HG03135 (cell line): ENCODE measurements around the gene WNT16.
A peak's percentile ranks its signal among the peaks of the same experiment; 100 is the strongest.

ENCODE experiments used
- ATAC-seq: cut with Tn5 transposase; IDR thresholded peaks from one replicate; pipeline ENCODE4 v1.9.1; 2021; ENCODE audit warnings: mild to moderate bottlenecking, moderate library complexity; ENCODE audit not compliant: unreplicated experiment

The WNT16 gene

DNA sequence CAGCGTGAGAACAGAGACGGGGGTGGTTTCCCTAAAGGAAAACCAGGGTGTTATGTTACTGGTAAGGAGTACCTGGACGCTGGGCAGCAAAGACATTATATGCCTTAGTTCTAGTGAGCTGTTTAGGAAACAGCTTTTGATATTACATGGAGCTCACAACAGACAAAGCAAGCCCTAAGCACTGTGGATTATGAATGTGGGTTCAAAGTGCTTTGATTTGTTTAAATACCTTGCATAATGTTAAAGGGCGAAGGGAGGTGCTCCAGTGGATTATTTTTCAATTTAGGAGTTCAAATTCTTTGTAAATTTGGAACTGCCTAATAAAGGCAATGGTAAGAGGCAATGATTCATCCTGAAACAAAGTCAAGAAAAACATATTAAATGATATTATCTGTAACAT lies 13.8 kb downstream of the WNT16 start:
- no peak for ATAC-seq

- no peak for ATAC-seq
Observed at GRCh38 chr7:121343302-121343701, 14.5 kb downstream of the WNT16 start.

- ATAC-seq: no peak
Observed at GRCh38 chr7:121344093-121344492, 15.3 kb downstream of the WNT16 start.

DNA sequence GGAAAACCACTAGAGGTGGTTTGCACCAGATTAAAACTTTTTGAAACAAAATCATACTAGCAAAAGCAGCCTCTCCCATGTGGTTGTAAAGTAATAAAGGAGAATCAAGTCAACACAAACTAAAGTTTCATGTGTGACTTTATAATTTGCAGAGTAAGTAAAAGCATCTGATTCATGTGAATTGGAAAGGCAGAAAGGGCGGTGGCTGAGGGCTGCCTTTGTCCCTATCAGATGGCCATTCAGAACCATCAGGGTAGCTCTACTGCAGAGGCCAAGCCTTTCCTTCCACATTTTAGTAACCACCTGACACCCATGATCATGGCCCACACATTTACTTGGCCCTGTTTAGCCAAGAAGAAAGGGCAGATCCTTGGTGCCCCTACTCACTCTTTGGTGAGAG lies 15.7 kb downstream of the WNT16 start:
- no peak for ATAC-seq

GRCh38 chr7:121351682-121352081 lies 22.9 kb downstream of the WNT16 start:
- no peak for ATAC-seq

GRCh38 chr7:121352323-121352722 lies 23.5 kb downstream of the WNT16 start:
- no peak for ATAC-seq

- no peak for ATAC-seq
Observed at GRCh38 chr7:121355574-121355973, 26.8 kb downstream of the WNT16 start.

DNA sequence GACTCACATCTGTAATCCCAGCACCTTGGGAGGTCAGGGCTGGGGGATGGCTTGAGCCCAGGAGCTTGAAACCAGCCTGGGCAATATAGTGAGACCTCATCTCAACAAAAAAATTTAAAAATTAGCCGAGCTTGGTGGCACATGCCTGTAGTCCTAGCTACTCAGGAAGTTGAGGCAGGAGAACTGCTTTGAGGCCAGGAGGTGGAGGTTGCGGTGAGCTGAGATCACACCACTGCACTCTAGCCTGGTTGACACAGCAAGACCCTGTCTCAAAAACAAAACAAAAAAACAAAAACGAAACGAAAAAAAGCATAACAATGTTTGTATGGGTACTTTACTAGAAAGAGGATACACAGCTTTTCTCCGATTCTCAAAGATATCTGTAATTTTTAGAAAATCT lies 31.8 kb downstream of the WNT16 start:
- no peak for ATAC-seq

DNA sequence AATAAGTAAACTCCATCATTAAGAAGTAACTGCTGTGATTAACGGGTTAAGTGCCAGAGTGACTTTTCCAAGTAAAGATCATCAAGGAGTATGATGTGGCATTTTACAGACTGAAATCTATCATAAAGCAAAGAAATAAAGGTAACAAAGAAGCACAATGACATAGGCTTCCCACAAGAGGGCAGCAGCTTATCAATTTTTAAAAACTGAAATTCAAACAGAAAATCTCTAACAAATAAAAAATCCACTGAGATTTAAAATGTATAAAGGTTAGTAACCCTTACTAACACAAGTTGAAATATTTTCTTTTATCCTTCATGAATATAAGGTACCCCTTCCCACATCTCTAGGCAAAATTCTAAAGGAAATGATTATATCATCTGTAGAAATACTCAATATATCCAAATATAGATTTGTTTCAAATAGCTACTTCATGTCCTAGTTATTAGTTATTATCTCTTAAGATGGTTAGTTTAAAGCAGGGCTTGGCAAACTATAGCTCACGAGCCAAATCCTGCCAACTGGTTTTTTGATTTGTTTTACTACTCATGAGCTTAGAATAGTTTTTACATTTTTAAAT lies 38.1 kb downstream of the WNT16 start:
- ATAC-seq: no peak

DNA sequence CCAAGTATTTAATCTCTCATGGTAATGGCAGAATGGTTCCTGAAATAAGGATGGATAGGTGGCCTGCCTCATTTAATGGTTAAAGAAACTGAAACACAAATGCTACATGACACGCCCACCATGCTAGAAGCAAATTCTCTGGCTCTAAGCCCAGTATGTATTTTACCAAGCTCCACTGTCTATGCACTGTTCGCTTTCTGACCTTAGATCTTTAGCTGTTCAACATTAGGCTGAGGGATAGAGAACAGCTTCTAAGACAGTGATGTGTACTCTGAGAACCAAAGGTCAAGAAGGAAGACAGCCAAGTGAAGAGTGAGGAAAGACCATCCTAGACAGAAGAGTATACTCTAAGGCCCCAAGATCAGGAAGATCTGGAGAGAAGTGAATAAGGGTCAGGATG lies 40.7 kb downstream of the WNT16 start:
- peak; percentile 62 for ATAC-seq

GRCh38 chr7:121371367-121371766 lies 42.6 kb downstream of the WNT16 start:
- ATAC-seq: no peak

- no peak for ATAC-seq
Observed at GRCh38 chr7:121371883-121372282, 43.1 kb downstream of the WNT16 start.

DNA sequence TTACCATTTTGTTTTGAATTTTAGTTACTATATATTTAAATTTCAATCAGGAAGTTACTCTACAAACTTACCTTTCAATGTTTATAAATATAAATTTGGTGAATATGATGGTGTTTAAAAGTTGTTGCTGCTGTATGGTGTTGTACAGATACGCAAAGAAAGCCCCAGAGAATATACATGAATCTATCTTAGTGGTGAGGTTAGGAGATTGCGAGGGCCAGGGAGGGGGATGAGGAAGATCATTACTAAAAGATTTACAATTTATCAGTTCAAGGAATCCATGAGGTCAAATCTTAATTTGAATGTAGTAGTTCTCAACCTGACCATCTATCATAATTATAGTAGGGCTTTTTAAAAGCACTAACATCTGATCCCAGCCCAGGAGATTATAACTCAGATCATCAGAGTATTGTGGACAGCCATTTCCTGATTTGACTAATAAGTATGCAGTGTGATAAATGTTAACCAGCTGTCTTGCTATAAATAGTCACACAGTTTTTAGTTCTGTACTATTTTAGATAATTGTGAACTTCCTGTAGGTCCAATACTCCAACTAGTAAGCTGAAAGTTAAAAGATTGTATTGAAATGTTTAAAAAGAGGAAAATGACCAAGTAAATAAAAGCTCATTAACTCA lies 43.7 kb downstream of the WNT16 start:
- peak; percentile 89 for ATAC-seq

- ATAC-seq: no peak
Observed at GRCh38 chr7:121373177-121373576, 44.4 kb downstream of the WNT16 start.

DNA sequence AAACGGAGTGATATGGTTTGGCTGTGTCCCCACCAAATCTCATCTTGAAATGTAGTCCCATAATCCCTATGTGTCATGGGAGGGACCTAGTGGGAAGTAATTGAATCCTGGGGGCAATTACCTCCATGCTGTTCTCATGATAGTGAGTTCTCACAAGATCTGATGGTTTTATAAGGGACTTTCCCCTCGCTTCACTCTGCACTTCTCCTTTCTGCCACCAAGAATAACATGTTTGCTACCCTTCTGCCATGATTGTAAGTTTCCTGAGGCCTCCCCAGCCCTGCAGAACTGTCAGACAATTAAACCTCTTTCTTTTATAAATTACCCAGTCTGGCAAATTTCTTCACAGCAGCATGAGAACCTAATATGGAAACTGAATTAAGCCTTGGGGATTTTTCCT lies 48.2 kb downstream of the WNT16 start:
- ATAC-seq: no peak

- no peak for ATAC-seq
Observed at GRCh38 chr7:121379930-121380329, 51.1 kb downstream of the WNT16 start.

- ATAC-seq: no peak
Observed at GRCh38 chr7:121382473-121382872, 53.7 kb downstream of the WNT16 start.

DNA sequence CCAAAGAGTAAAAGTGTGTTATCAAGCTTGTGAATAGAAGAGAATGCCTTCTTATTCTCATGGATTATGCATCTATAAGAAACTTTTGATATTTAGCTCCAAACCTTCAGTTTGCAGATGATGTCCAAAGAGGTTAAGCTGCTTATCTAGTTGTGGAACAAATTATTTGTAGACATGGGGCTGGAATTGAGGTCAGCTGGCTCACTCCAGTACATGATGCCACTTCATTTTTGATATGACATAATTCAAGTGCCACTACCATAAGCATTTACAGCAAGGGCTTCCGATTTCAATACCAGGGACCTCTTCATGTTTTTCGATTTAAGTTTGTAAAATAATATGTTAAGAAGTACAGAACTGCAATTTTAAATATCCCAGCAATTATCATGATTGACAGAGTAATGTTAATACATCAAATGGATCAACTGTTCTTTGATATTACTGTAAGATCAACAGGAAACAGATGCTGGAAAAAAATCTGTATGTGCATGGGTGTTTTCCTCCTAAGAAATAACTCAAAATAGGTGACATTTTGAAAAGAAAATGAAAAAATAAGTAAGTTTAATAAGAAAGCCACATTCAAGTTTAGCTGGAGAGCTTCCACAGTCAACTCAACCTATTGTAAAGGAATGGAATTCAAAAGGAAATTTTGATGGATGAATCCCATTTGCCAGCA lies 54.6 kb downstream of the WNT16 start:
- no peak for ATAC-seq

GRCh38 chr7:121384265-121384664 lies 55.5 kb downstream of the WNT16 start:
- no peak for ATAC-seq

DNA sequence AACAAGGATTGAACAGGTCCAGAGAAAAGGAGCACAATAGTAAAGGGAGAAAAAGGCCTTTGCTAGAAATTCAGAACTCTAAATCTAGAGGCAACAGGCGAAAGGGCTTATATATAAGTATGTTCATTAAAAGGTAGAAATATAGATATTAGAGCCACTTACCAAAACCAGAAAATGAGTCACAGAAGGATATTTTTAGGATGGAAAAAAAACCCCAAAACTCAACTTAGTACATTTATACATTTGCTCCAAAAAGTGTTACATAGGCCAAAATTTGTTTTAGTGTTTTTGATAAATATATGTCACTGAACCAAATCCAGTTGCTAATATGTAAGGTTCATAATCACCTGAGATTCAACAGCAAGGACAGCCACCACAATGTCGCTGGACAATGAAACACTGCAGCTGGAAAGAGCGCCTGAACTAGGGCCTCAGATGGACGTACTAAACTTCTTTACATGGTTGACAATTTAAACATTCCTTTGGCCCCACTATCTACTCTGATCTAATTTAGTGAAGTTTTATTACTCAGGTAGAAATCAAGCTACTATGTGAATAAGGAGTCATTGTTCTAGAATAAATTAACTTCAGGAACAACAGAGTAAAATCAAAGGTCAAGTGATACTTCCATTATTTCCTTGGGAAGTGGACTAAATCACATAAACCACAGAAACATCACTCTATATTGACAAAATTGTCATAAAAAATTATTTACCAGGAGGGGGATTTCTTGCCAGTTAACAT lies 56.4 kb downstream of the WNT16 start:
- no peak for ATAC-seq

DNA sequence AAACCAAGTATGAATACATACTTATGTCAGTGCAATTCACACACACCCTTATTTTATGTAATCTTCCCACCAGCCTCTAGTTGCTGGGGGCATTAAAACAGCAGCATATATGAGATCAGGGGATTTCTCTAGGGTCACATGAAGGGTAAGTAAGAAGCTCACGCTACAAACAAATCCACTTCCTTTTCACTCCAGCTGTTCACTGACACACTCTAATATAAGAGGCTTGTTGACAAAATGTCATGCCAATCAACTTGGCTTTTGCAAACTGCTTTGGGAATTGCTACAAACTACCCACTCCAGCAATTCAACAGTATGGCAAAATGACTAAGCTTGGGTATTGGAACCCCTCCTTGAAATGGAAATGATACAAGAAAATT lies 57.0 kb downstream of the WNT16 start:
- peak; percentile 98 for ATAC-seq

- ATAC-seq: no peak
Observed at GRCh38 chr7:121388950-121389349, 60.1 kb downstream of the WNT16 start.
